Stimulated activated CD4-positive, alpha-beta T cell treated with anti-CD3 and anti-CD28 coated beads, Interleukin-4, amount 100 ng/mL, for 4 hours (primary cell): ENCODE data around the gene OR10P1.
A peak's percentile ranks its signal among the peaks of the same experiment; 100 is the strongest.

Source experiments
- DNase-seq, 2 experiments: peaks; one replicate each; pipeline ENCODE4 v3.0.0-alpha.2; 2020

The OR10P1 gene

GRCh38 chr12:55652352-55652751 lies 15.7 kb downstream of the OR10P1 start:
- DNase-seq: peak; percentile 28 to 29

GRCh38 chr12:55653031-55653430 lies 16.3 kb downstream of the OR10P1 start:
- DNase-seq: peak in 1 of 2 experiments; percentile 46

GRCh38 chr12:55654511-55655214 lies 18.0 kb downstream of the OR10P1 start:
- no peak for DNase-seq

- no peak for DNase-seq
These were observed 20.5 kb downstream of the OR10P1 start for GRCh38 chr12:55657212-55657611.

GRCh38 chr12:55658212-55658611 lies 21.5 kb downstream of the OR10P1 start:
- no peak for DNase-seq

GRCh38 chr12:55658635-55659391 lies 22.1 kb downstream of the OR10P1 start:
- no peak for DNase-seq

GRCh38 chr12:55659486-55660385 lies 23.0 kb downstream of the OR10P1 start:
- DNase-seq: no peak

GRCh38 chr12:55663391-55663790 lies 26.7 kb downstream of the OR10P1 start:
- no peak for DNase-seq

GRCh38 chr12:55664826-55665225 lies 28.1 kb downstream of the OR10P1 start:
- DNase-seq: no peak

- DNase-seq: no peak
These were observed 29.8 kb downstream of the OR10P1 start for GRCh38 chr12:55666508-55666907.

- DNase-seq: no peak
These were observed 33.6 kb downstream of the OR10P1 start for GRCh38 chr12:55670276-55670675.

- DNase-seq: no peak
These were observed 35.1 kb downstream of the OR10P1 start for GRCh38 chr12:55671746-55672145.

- DNase-seq: no peak
These were observed 36.9 kb downstream of the OR10P1 start for GRCh38 chr12:55673638-55674037.

GRCh38 chr12:55675666-55676065 lies 39.0 kb downstream of the OR10P1 start:
- no peak for DNase-seq

- no peak for DNase-seq
These were observed 40.0 kb downstream of the OR10P1 start for GRCh38 chr12:55676707-55677106.

GRCh38 chr12:55679691-55680090 lies 43.0 kb downstream of the OR10P1 start:
- no peak for DNase-seq

GRCh38 chr12:55681142-55682077 lies 44.7 kb downstream of the OR10P1 start:
- peak in 1 of 2 experiments; percentile 41 for DNase-seq

- DNase-seq: no peak
These were observed 45.5 kb downstream of the OR10P1 start for GRCh38 chr12:55682087-55682796.

GRCh38 chr12:55683676-55684075 lies 47.0 kb downstream of the OR10P1 start:
- DNase-seq: no peak

- DNase-seq: no peak
These were observed 48.2 kb downstream of the OR10P1 start for GRCh38 chr12:55684761-55685370.

GRCh38 chr12:55685671-55686070 lies 49.0 kb downstream of the OR10P1 start:
- DNase-seq: no peak
